Parathyroid adenoma (tissue), 2 donors: ENCODE data around the gene ZFHX3.

Source experiments
- H2AFZ ChIP-seq: fragments of 300-600 bp; sonication (generic); one replicate; pipeline ENCODE4 v1.7.0; 2017; ENCODE audit warnings: antibody characterized with exemption, mild to moderate bottlenecking
- H3K27ac ChIP-seq: fragments of 300-600 bp; sonication (generic); one replicate; pipeline ENCODE4 v1.7.0; 2017
- H3K27me3 ChIP-seq: fragments of 300-600 bp; sonication (generic); one replicate; pipeline ENCODE4 v1.7.0; 2017; ENCODE audit warnings: low read length; ENCODE audit not compliant: control insufficient read depth, insufficient read depth
- H3K36me3 ChIP-seq: fragments of 300-600 bp; sonication (generic); one replicate; pipeline ENCODE4 v1.7.0; 2017; ENCODE audit warnings: low read length; ENCODE audit not compliant: control insufficient read depth, insufficient read depth
- H3K4me1 ChIP-seq: fragments of 300-600 bp; sonication (generic); one replicate; pipeline ENCODE4 v1.7.0; 2017; ENCODE audit warnings: control low read depth
- H3K4me2 ChIP-seq: fragments of 300-600 bp; sonication (generic); one replicate; pipeline ENCODE4 v1.7.0; 2017; ENCODE audit warnings: low read length
- H3K4me3 ChIP-seq: fragments of 300-600 bp; sonication (generic); one replicate; pipeline ENCODE4 v1.7.0; 2017; ENCODE audit warnings: low read depth, low read length
- H3K79me2 ChIP-seq: fragments of 300-600 bp; sonication (generic); one replicate; pipeline ENCODE4 v1.7.0; 2017; ENCODE audit warnings: control low read depth
- H3K9ac ChIP-seq: fragments of 300-600 bp; sonication (generic); one replicate; pipeline ENCODE4 v1.7.0; 2017; ENCODE audit warnings: mild to moderate bottlenecking
- H3K9me3 ChIP-seq: fragments of 300-600 bp; sonication (generic); one replicate; pipeline ENCODE4 v1.7.0; 2017; ENCODE audit warnings: low read length; ENCODE audit not compliant: control insufficient read depth
- CTCF ChIP-seq: fragments of 300-600 bp; sonication (generic); IDR thresholded peaks from one replicate; pipeline ENCODE4 v1.7.0; 2017; ENCODE audit warnings: antibody characterized with exemption, mild to moderate bottlenecking
- donor health status: primary hyperparathyroidism.

Gene ZFHX3

GRCh38 chr16:72838951-72839350 is 209.0 kb downstream of the ZFHX3 start:
- H3K4me3 ChIP-seq = no peak overlapping the region
- H3K36me3 ChIP-seq = no peaks in the 10 kb centered on the region
- no peak overlapping the region for H2AFZ ChIP-seq
- no peak overlapping the region for H3K27ac ChIP-seq
- no peak for TF ChIP-seq CTCF
- H3K9ac ChIP-seq = no peak overlapping the region
- no peak overlapping the region for H3K4me2 ChIP-seq
- H3K9me3 ChIP-seq = no peaks in the 10 kb centered on the region
- H3K4me1 ChIP-seq = peaks cover 4% of the 10 kb centered on the region
- H3K79me2 ChIP-seq = peaks cover 4% of the 10 kb centered on the region
- H3K27me3 ChIP-seq = no peaks in the 10 kb centered on the region

- Histone ChIP-seq H3K9me3 (no peaks in the 10 kb centered on the region), H3K4me3 (no peak overlapping the region), H3K4me2 (no peak overlapping the region), H2AFZ (no peak overlapping the region), H3K9ac (no peak overlapping the region), H3K4me1 (peaks cover 4% of the 10 kb centered on the region), H3K27ac (no peak overlapping the region), H3K79me2 (peaks cover 4% of the 10 kb centered on the region), H3K27me3 (no peaks in the 10 kb centered on the region), H3K36me3 (no peaks in the 10 kb centered on the region)
- TF ChIP-seq CTCF = no peak
Measured at GRCh38 chr16:72838586-72838910, 209.4 kb downstream of the ZFHX3 start.

- TF ChIP-seq CTCF = no peak
- H3K79me2 ChIP-seq = peaks cover 4% of the 10 kb centered on the region
- no peaks in the 10 kb centered on the region for H3K27me3 ChIP-seq
- H3K4me2 ChIP-seq = no peak overlapping the region
- no peaks in the 10 kb centered on the region for H3K36me3 ChIP-seq
- H2AFZ ChIP-seq = no peak overlapping the region
- no peak overlapping the region for H3K9ac ChIP-seq
- H3K4me1 ChIP-seq = peaks cover 4% of the 10 kb centered on the region
- no peak overlapping the region for H3K27ac ChIP-seq
- no peak overlapping the region for H3K4me3 ChIP-seq
- no peaks in the 10 kb centered on the region for H3K9me3 ChIP-seq
Measured at GRCh38 chr16:72837846-72838585, 209.9 kb downstream of the ZFHX3 start.

GRCh38 chr16:72836985-72837384 is 210.9 kb downstream of the ZFHX3 start:
- Histone ChIP-seq H3K9me3 (no peaks in the 10 kb centered on the region), H3K27ac (no peak overlapping the region), H2AFZ (no peak overlapping the region), H3K9ac (no peak overlapping the region), H3K4me2 (no peak overlapping the region), H3K79me2 (peaks cover 6% of the 10 kb centered on the region), H3K4me3 (no peak overlapping the region), H3K4me1 (peaks cover 4% of the 10 kb centered on the region), H3K27me3 (no peaks in the 10 kb centered on the region), H3K36me3 (no peaks in the 10 kb centered on the region)
- TF ChIP-seq CTCF = no peak

- peaks cover 4% of the 10 kb centered on the region for H3K4me1 ChIP-seq
- TF ChIP-seq CTCF = no peak
- H3K4me2 ChIP-seq = no peak overlapping the region
- no peak overlapping the region for H3K27ac ChIP-seq
- H3K9me3 ChIP-seq = no peaks in the 10 kb centered on the region
- no peaks in the 10 kb centered on the region for H3K36me3 ChIP-seq
- no peak overlapping the region for H2AFZ ChIP-seq
- peaks cover 7% of the 10 kb centered on the region for H3K79me2 ChIP-seq
- H3K4me3 ChIP-seq = no peak overlapping the region
- H3K9ac ChIP-seq = no peak overlapping the region
- H3K27me3 ChIP-seq = no peaks in the 10 kb centered on the region
Measured at GRCh38 chr16:72836181-72836580, 211.7 kb downstream of the ZFHX3 start.
